HL-60 (cell line): ENCODE measurements around the gene UBE2M.

Experiments used
- DNase-seq, 2 experiments: peaks; one replicate each; pipeline ENCODE4 v3.0.0-alpha.2; 2010 to 2020; ENCODE audit warnings: low read depth in 1 of 2, low spot score in 1 of 2
- H3K27ac ChIP-seq: fragments of 250-450 bp; sonication (Bioruptor Pico); replicated peaks from 2 replicates; pipeline ENCODE4 v1.5.1; 2020; ENCODE audit warnings: mild to moderate bottlenecking, moderate library complexity
- H3K27me3 ChIP-seq: fragments of 250-450 bp; sonication (Bioruptor Pico); 2 replicates; pipeline ENCODE4 v1.5.1; 2021; ENCODE audit warnings: mild to moderate bottlenecking, moderate library complexity; ENCODE audit not compliant: insufficient read depth, poor library complexity, severe bottlenecking
- H3K4me3 ChIP-seq: replicated peaks from 2 replicates; pipeline ENCODE4 v1.5.1; 2011; ENCODE audit warnings: mild to moderate bottlenecking, control low read depth, low read length; ENCODE audit not compliant: insufficient read depth
- GABPA ChIP-seq: IDR thresholded peaks from 2 replicates; pipeline ENCODE4 v1.6.1; 2012; ENCODE audit warnings: low read depth
- POLR2AphosphoS5 ChIP-seq: IDR thresholded peaks from 2 replicates; pipeline ENCODE4 v1.6.1; 2012; ENCODE audit warnings: low read depth
- SPI1 ChIP-seq: IDR thresholded peaks from 2 replicates; pipeline ENCODE4 v1.6.1; 2012; ENCODE audit warnings: low read depth, mild to moderate bottlenecking, borderline replicate concordance
- TF ChIP-seq, protein P1 (sequence below): IDR thresholded peaks from 2 replicates; pipeline ENCODE4 v1.6.1; 2012; ENCODE audit warnings: low read depth; ENCODE audit not compliant: insufficient replicate concordance
- TF ChIP-seq, protein P2 (sequence below): IDR thresholded peaks from one replicate; pipeline ENCODE4 v1.5.1; 2011; ENCODE audit warnings: low read length, control low read depth, inconsistent platforms; ENCODE audit not compliant: insufficient read depth

The UBE2M gene

DNA sequence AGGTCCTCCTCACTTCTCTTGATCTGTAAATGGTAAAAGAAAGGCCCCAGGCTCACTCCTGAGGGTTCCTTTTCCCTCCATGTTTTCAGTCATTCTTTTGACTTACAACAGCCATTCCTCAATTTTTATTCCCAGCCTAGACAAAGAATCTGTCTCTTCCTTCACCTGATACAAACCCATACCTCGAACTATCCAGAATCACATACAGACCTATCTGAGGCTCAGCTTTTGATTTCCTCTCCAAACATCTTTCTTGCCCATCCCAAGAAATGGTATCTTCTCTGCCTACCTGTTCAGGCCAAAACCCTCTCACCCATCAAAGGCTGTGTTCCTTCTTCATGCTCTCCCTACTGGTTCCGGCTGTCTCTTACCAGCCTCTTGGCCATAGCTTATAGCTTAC is 5.8 kb downstream of the UBE2M start:
- Histone ChIP-seq H3K27me3 (no peaks in the 10 kb centered on the region), H3K4me3 (no peak overlapping the region), H3K27ac (no peak overlapping the region)
- TF ChIP-seq, protein P1, sequence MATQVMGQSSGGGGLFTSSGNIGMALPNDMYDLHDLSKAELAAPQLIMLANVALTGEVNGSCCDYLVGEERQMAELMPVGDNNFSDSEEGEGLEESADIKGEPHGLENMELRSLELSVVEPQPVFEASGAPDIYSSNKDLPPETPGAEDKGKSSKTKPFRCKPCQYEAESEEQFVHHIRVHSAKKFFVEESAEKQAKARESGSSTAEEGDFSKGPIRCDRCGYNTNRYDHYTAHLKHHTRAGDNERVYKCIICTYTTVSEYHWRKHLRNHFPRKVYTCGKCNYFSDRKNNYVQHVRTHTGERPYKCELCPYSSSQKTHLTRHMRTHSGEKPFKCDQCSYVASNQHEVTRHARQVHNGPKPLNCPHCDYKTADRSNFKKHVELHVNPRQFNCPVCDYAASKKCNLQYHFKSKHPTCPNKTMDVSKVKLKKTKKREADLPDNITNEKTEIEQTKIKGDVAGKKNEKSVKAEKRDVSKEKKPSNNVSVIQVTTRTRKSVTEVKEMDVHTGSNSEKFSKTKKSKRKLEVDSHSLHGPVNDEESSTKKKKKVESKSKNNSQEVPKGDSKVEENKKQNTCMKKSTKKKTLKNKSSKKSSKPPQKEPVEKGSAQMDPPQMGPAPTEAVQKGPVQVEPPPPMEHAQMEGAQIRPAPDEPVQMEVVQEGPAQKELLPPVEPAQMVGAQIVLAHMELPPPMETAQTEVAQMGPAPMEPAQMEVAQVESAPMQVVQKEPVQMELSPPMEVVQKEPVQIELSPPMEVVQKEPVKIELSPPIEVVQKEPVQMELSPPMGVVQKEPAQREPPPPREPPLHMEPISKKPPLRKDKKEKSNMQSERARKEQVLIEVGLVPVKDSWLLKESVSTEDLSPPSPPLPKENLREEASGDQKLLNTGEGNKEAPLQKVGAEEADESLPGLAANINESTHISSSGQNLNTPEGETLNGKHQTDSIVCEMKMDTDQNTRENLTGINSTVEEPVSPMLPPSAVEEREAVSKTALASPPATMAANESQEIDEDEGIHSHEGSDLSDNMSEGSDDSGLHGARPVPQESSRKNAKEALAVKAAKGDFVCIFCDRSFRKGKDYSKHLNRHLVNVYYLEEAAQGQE = no peak
- TF ChIP-seq, protein P2, sequence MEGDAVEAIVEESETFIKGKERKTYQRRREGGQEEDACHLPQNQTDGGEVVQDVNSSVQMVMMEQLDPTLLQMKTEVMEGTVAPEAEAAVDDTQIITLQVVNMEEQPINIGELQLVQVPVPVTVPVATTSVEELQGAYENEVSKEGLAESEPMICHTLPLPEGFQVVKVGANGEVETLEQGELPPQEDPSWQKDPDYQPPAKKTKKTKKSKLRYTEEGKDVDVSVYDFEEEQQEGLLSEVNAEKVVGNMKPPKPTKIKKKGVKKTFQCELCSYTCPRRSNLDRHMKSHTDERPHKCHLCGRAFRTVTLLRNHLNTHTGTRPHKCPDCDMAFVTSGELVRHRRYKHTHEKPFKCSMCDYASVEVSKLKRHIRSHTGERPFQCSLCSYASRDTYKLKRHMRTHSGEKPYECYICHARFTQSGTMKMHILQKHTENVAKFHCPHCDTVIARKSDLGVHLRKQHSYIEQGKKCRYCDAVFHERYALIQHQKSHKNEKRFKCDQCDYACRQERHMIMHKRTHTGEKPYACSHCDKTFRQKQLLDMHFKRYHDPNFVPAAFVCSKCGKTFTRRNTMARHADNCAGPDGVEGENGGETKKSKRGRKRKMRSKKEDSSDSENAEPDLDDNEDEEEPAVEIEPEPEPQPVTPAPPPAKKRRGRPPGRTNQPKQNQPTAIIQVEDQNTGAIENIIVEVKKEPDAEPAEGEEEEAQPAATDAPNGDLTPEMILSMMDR = no peak
- TF ChIP-seq SPI1 = no peak
- no peak for TF ChIP-seq POLR2AphosphoS5
- TF ChIP-seq GABPA = no peak
- no peak for DNase-seq

DNA sequence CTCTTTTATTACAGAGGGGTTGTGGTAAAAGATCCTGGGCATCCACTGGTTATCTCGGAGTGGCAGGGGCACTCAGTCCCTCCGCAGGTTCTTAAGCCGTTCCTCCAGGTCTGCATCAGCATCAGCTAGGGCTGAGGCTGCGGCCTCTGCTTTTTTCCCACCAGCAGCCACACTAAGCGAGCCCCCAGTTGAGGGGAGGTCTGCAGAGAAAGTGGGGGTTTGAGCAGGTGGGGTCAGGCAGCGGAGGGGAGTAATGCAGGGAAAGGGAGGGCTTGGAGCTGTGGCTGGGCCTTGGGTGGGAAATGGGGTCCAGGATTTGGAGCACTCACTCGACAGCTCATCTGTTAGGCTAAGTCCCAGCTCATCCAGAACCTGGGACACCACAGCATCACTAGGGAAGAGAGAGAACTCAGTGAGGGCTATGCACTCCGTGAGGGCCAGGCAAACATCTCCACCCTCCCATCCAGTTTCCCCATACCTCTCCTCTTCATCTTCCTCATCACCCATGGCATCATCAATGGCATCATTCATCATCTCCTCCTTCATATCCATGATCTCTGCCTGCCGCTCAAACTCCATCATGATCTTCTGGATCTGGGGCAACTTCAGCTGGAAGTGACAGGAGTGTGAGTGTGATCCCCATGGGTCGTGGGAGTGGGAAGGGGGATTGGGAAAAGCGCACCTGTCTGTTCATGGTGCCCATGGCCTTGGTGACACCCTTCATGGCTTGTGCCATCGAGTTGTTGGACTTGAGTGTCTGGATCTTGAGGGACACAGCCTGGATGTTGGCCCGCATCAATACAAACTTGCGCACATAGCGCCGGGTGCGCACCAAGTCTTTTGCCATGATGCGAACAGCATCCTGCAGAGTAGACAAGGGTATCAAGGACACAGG is 6.6 kb downstream of the UBE2M start:
- DNase-seq = no peak
- Histone ChIP-seq H3K27ac (no peak overlapping the region), H3K4me3 (no peak overlapping the region), H3K27me3 (no peaks in the 10 kb centered on the region)
- peak; percentile 75; the same call in 1 of the 2 replicates for TF ChIP-seq POLR2AphosphoS5
- TF ChIP-seq, protein P2 = no peak

DNA sequence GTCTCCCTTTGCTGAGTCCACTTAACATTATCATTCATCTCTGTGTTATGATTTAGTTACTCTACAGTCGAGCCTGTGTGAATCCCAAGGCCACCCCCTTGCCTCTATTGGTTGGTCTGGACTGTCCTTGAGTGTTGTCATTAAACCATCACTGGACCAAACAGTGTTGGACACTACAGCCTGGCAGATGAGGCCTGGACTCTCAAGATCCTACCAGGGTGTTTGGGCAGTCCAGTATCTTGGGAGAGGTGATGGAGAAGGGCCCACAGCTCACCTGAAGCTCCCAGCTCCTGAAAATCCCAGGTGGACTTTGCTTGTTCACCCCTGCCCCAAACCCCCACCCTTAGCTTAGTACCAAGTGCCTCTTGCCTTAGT is 7.3 kb downstream of the UBE2M start:
- TF ChIP-seq POLR2AphosphoS5 (no peak), GABPA (no peak), SPI1 (no peak)
- TF ChIP-seq, protein P1 = no peak
- TF ChIP-seq, protein P2 = no peak
- no peaks in the 10 kb centered on the region for H3K27me3 ChIP-seq
- DNase-seq = no peak
- H3K27ac ChIP-seq = no peak overlapping the region
- no peak overlapping the region for H3K4me3 ChIP-seq
